Adrenal gland (tissue), 12 donors: ENCODE results near the gene CNTD1. TPM values are rescaled to one million over a fixed set of nuclear protein-coding genes. Genes with fewer than 3 reads are reported as not detected.

Experiments
- DNase-seq, 7 donors: peaks; one replicate each; pipeline ENCODE4 v3.0.0-alpha.2; 2019 to 2020
- H3K27ac ChIP-seq, 5 donors: fragments of 200-600 bp; sonication (generic) in 4 of 5; 1 replicate in 3 of 5; 2 replicates in 2 of 5; pipeline versions ENCODE4 v1.5.1 to v1.8.0; 2016 to 2020; ENCODE audit warnings: mild to moderate bottlenecking in 1 of 5
- H3K27me3 ChIP-seq: fragments of 200-600 bp; 2 replicates; pipeline ENCODE4 v1.8.0; 2021
- H3K36me3 ChIP-seq, 2 donors: fragments of 200-600 bp; replicated peaks in 1 of 2; 1 replicate in 1 of 2; 2 replicates in 1 of 2; pipeline versions ENCODE4 v1.5.1 to v1.8.0; 2018 to 2022
- H3K4me1 ChIP-seq, 2 donors: fragments of 200-600 bp; replicated peaks in 1 of 2; 1 replicate in 1 of 2; 2 replicates in 1 of 2; pipeline versions ENCODE4 v1.5.1 to v1.8.0; 2018 to 2021
- H3K4me3 ChIP-seq, 4 donors: fragments of 200-600 bp; sonication (generic) in 3 of 4; one replicate each; pipeline ENCODE4 v1.5.1; 2016 to 2018
- H3K9me3 ChIP-seq, 3 donors: fragments of 200-600 bp; sonication (generic) in 1 of 3; replicated peaks in 1 of 3; 1 replicate in 2 of 3; 2 replicates in 1 of 3; pipeline versions ENCODE4 v1.5.1 to v1.8.0; 2016 to 2021
- CTCF ChIP-seq, 6 experiments: fragments of 450-650 bp in 4 of 6; fragments of 200-600 bp in 2 of 6; sonication (generic) in 1 of 6; IDR thresholded peaks; 1 replicate in 5 of 6; 2 replicates in 1 of 6; pipeline versions ENCODE4 v1.5.1 to v1.8.0; 2016 to 2021; ENCODE audit warnings: antibody characterized with exemption in 6 of 6, mild to moderate bottlenecking in 2 of 6, moderate library complexity in 1 of 6
- POLR2A ChIP-seq, 2 donors: fragments of 450-650 bp; IDR thresholded peaks; one replicate each; pipeline ENCODE4 v1.6.1; 2017; ENCODE audit warnings: antibody characterized with exemption in 2 of 2, mild to moderate bottlenecking in 2 of 2, moderate library complexity in 1 of 2
- WGBS, 4 donors: extraction: QIAGEN DNeasy Blood & Tissue Kit in 2 of 4; methylation state at CpG; one replicate each; pipeline versions ENCODE4 v1.1.5 to v1.1.7; 2013 to 2017; 5-methylcytosine and 5-hydroxymethylcytosine counted together
- intact Hi-C, 2 donors: fragments of 100-400 bp; cut with DNase I; formaldehyde crosslinking; loops; one replicate each; pipeline versions ENCODE4 v1.14.1 to v1.15.0; 2022 to 2023
- polyA plus RNA-seq, 3 donors: library from polyadenylated mRNA; stranded (reverse); fragments of 200-250 nt in 2 of 3; fragments of 350-450 nt in 1 of 3; fragmentation: Illumina TruSeq in 1 of 3; extraction: RNeasy Lipid Tissue Mini Kit (QIAGEN cat#74804) in 1 of 3; gene quantifications; one replicate each; pipeline ENCODE4 v1.2.3, GENCODE V29; 2013 to 2014
- total RNA-seq, 9 donors: library from RNA; depleted of rRNA in 4 of 9; stranded (reverse); fragments of >200 nt in 4 of 9; fragments of 120-200 nt in 1 of 9; fragmentation: NEBNext Ultra II Directional in 1 of 9; extraction: Animal tissue kit (Norgen Biotek cat#: 25700) in 1 of 9; gene quantifications; one replicate each; pipeline versions ENCODE4 v1.1.0 to v1.2.4, GENCODE V29; 2013 to 2023
- donor health status: healthy with polysubstance abuse.
- donor health status: Bipolar disorder and iron deficiency.
- donor health status: DM: yes; HTN: yes; CAD: no.
- donor health status: DM: no; HTN: no; CAD: no.
- donor health status: DM: no; HTN: no; CAD: no.
- donor health status: DM: yes; HTN: yes; CAD: no.

The CNTD1 gene
- total and polyA plus RNA-seq, 12 donors: 0.24 to 8.2 (median 0.32) TPM; not detected in 5

- H3K4me3 ChIP-seq: no peak overlapping the region
- intact Hi-C loops: loop anchor here in 1 of 2 donors (10.0 kb wide), 1 partner anchor 884 kb away; no protein-coding TSS in a partner anchor
- peaks cover 0 to 47% of the 10 kb centered on the region in 2 donors for H3K36me3 ChIP-seq
- peaks cover 9 to 21% of the 10 kb centered on the region in 2 donors for H3K4me1 ChIP-seq
- H3K27ac ChIP-seq: no peak overlapping the region
- peaks cover 27% of the 10 kb centered on the region for H3K27me3 ChIP-seq
- H3K9me3 ChIP-seq: no peaks in the 10 kb centered on the region
- no peak for DNase-seq
- WGBS, 4 donors: 83 to 95% (median 90%) methylated on average over 4 to 5 of the region's 5 CpGs
- TF ChIP-seq POLR2A (IDR thresholded peaks at IDR 0.05): no peak
- TF ChIP-seq CTCF (IDR thresholded peaks at IDR 0.05): no peak
Observed at GRCh38 chr17:42778570-42778969, 20.1 kb upstream of the CNTD1 start.

GRCh38 chr17:42779304-42779935 is 19.2 kb upstream of the CNTD1 start:
- no peak for DNase-seq
- intact Hi-C loops: loop anchor here in 1 of 2 donors (10.0 kb wide), 1 partner anchor 885 kb away; no protein-coding TSS in a partner anchor
- H3K4me1 ChIP-seq: peaks cover 1 to 17% of the 10 kb centered on the region in 2 donors
- H3K27me3 ChIP-seq: peaks cover 36% of the 10 kb centered on the region
- H3K36me3 ChIP-seq: peaks cover 0 to 47% of the 10 kb centered on the region in 2 donors
- H3K4me3 ChIP-seq: no peak overlapping the region
- no peak overlapping the region for H3K27ac ChIP-seq
- 71 to 85% (median 76%) methylated on average over 3 of the region's 3 CpGs for WGBS, 4 donors
- no peak for TF ChIP-seq POLR2A (IDR thresholded peaks at IDR 0.05)
- TF ChIP-seq CTCF (IDR thresholded peaks at IDR 0.05): no peak
- no peaks in the 10 kb centered on the region for H3K9me3 ChIP-seq

- Histone ChIP-seq H3K27ac (no peak within 1 kb of the TSS), H3K9me3 (no peaks in the 10 kb centered on the region), H3K4me3 (peak within 1 kb of the TSS in 1 of 4 donors; percentile 38), H3K4me1 (peaks cover 0 to 16% of the 10 kb centered on the region in 2 donors), H3K36me3 (peaks cover 0 to 46% of the 10 kb centered on the region in 2 donors), H3K27me3 (peaks cover 39% of the 10 kb centered on the region)
- WGBS, 4 donors: 9 to 55% (median 23%) methylated on average over 6 to 63 of the region's 65 CpGs
- intact Hi-C loops: loop anchor here in 1 of 2 donors (10.0 kb wide), 1 partner anchor 885 kb away; no protein-coding TSS in a partner anchor
- no peak for DNase-seq
- TF ChIP-seq CTCF (IDR thresholded peaks at IDR 0.05) (no peak), POLR2A (IDR thresholded peaks at IDR 0.05) (no peak)
Observed at GRCh38 chr17:42779936-42780850, 18.5 kb upstream of the CNTD1 start, which contains the start of gene WNK4. Gene WNK4, plus strand, starts transcription at chr17:42780610. Its CDS starts 89 bp downstream, at chr17:42780699.
